DMS 273 (cell line): Measurements from ENCODE around the gene ITPK1.

Source experiments
- DNase-seq: peaks from one replicate; lab custom pipeline; 2025; ENCODE audit not compliant: unreplicated experiment; lab: John Stamatoyannopoulos, UW

ITPK1 gene

DNA sequence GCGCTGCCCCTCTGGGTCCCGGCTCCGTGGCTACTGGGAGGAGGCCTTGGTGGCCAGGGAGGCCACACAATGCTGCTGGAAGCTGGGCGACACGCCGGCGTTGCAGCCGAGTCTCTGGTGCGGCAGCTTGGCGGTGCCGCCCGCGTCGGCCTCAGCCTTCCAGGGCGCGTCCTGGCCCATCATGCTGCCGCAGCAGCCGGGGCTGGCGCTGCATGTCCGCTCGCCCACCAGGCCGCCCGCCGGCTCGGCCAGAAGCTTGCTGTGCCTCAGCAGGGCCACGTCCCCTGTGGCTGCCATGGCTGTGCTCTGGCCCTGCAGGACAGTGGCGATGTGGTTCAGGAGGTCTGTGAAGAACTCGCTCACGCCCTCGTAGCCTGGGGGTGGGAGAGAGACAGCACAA is 174.2 kb downstream of the ITPK1 start:
- no peak for DNase-seq

DNA sequence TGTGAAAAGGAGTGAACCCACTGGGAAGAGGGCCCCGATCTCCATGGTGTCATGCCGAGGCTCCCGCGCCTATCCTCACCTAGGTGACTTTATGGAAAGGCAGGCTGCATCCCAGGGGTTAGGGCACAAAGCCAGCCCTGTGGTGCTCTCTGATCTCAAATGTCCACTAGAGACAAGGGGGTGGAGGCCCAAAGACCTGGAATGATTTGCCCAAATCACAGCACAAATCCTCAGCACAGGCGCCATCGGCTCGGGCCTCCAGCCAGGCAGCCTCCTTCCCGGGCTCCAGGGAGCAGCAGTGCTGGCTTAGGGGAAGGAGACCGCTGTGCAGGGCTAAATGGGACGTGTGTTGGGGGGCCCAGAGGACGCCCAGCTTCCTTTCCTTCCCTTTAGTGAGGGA is 175.2 kb downstream of the ITPK1 start:
- no peak for DNase-seq

DNA sequence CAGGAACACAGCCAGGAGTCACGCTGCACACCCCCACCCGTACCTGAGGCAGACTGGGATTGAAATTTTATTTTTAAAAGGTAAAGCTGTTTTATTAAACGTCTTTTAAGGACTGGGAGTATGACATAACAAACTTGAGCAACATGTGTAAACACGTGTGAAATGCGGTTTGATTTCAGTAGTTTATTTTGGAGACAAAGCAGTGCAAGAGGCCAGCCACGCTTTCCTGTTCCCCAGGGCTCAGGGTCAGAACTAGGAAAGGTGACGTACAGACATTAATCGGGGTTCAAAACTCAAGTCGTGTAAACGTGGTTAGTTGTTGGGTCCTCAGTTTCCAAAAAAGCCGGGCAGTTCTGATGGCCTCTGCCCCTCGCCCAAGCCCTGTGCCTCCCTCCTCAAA is 176.0 kb downstream of the ITPK1 start:
- no peak for DNase-seq

DNA sequence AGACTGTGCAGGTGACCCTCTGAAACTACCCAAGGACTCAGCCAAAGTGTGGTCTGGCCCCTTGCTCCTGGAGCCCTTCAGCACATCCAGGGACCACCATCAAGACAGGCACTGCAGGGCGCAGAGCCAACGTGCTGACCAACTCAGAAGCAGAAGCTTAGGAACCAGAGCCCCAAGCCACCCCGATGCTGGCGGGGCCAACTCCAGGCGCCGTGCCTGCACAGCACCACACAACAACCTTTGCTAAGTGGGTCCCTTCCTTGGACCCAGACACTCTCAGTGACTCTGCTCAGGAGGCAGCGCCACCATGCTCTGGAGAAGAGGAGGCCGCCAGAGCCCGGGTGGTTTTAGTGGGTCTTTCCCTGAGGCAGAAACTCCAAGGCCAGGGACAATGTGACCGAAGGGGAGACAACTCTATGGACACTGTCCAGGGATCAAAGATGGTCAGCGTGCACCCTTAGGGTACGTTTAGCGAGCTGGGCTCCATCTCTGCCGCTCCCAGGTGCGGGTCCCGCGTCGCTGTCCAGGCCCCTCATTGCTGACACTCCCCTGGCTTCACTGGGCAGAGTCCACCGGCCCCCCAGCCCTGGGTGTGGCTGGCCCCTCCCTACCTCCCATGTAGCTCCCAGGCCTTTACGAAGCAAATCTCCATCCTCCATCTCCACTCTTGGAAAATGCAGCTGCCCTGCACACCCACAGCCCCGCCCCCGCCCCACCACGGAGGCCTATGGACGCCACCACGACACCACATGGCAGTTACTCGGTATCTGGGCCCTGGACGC is 176.6 kb downstream of the ITPK1 start:
- no peak for DNase-seq

DNA sequence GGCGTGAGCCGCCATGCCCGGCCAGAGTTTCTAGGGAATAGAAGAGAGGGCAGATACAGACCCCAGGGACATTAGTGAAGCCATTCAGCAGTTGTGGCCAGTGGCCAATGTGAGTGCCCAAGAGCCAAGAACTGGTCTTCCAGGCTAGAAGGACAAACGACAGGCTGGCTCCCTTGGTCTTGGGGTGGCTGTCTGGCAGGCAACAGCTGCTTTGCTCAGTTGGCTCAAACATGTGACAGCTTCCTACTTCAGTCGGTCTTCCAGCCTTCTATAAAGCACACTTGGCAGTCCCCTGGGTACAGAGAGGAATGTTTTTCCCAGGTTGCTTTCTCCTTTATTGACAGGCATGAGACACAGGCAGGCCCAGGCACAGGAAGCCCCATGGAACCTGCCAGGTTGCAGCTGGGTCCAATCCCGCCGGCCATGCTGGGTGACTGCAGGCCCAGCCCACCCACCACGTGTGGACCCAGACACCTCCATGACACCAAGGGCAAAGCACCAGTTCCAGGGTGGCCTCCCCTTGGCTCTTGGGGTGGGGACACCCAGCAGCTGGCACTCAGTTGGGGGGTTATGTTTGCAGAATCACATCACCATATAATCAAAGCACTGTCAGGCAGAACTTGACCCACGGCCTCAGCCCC is 177.4 kb downstream of the ITPK1 start:
- peak; percentile 49 for DNase-seq

DNA sequence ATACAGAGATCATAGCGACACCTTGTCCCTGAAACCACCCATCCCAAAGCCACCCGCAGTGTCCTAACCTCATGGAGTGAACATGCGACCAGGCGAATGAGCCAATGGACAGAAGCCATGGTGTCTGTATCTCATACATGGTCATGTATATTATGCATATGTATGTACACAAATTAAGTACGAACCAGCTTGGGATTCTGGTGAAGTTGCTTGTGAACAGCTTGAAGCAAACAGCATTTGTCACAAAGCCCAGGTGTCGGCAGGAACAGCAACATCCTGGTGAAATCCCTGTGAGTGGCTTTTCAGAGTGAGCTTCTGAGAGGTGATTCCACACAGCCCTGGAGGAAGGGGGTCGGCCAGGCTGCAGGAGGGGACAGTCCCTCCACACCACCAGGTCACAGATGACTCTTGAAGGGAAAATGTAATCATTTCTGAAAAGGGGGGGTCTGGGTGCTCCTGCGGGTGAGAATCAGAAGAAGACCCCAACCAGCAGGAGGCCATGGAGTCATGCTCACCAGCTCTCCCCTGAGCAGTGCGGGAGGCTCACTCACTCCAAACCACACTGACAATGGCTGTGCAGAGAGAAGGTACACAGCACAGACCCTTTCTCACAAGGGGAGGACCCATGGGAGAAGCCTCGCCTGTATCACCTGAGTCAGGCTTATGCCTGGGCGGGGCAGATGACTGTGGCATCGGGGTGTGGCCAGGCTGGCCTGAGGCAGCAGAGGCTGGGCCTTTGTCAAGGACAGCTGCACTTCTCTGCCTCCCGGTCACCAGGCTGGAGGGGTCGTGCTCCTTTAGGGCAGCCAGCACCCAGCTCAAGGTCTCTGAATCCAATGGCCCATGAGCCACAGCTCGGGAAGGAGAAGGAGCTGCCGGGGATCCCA is 178.4 kb downstream of the ITPK1 start:
- DNase-seq, result no peak

DNA sequence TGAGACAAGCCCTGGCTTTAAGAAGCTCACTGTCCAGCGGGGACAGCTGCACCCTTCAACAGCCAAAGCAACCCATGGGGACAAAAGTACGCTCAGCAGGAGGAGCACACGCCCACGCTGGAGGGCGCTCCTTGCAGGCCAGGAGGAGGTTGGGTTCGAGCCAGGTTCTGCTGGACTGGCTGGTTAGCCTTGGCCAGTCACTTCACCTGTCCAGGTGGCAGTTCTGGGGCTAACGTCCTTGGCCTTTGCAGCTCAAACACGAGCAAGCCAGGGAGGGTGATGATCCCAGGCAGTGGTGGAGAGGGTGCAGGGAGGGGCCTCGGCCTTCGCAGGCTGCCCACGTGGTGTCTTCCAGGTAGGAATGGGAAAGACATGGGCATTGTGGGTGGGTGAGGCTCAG is 179.6 kb downstream of the ITPK1 start:
- DNase-seq, result no peak

DNA sequence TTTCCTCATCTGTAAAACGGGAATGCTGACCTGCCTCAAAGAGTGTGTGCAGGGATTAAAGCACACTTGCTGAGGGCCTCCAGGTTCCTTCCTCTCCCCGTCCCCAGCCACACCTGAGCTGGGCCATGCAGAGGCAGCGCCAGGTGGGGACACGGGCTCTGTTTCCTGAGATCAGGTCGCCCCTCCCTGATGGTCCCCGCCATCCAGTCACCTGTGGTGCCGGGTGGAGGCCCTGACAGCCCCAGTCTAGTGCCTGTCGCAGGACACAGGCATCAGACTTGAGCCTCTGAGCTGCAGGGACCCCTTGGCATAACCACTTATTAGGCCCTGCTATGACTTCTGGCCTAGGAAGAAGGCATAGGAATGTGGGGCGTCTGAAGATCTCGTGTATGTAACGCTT is 180.3 kb downstream of the ITPK1 start:
- DNase-seq, result no peak

DNA sequence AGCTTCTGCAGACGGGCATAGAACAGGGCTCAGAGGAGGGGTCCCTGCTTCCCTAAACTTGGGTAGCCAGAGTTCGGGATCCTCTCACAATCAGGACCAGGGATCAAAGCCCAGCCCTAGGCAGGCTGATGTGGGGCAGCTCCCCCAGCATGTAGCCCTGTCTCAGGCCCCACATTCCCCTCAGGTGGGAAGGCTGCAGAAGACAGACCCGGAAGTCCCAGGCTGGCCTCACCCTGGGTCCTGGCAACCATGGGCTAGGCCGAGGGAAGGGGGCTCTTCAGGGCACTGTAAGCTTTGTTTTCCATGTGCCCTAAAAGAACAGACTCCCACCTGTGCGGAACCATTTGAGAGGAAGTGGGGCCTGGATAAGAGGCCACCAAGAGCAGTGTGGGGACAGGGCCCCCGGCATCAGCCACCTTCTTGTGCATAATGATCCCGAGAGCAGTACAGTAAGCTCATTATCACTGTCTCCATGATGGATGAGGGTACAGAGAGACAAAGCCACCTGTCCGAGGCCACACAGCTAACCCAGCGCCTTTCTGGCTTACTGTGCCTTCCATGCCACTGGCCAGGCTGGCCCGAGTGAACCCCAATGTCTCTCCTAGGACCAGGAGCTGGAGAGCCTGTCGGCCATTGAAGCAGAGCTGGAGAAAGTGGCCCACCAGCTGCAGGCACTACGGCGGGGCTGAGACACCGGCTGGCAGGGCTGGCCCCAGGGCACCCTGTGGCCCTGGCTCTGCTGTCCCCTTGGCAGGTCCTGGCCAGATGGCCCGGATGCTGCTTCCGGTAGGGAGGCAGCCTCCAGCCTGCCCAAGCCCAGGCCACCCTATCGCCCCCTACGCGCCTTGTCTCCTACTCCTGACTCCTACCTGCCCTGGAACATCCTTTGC is 181.3 kb downstream of the ITPK1 start:
- DNase-seq, result no peak

DNA sequence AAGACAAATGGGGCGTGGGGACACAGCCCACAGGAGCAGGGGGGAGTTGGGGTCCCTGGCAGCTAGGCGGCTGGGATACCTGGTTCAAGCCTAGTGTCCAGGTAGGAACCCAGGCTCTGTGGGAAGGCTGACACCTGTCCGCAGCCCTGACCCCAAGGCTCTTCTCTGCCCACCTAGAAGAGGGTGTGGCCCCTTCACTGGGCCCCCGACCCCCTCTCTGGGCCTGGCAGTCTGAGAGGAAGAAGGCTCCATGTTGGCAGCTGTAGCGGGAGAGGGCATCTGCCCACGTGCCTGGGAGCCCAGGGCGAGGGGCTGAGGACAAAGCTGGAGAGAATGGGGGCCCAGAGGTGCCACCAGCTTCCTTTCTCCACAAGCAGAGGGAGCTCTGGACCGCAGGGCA is 182.2 kb downstream of the ITPK1 start:
- no peak for DNase-seq

DNA sequence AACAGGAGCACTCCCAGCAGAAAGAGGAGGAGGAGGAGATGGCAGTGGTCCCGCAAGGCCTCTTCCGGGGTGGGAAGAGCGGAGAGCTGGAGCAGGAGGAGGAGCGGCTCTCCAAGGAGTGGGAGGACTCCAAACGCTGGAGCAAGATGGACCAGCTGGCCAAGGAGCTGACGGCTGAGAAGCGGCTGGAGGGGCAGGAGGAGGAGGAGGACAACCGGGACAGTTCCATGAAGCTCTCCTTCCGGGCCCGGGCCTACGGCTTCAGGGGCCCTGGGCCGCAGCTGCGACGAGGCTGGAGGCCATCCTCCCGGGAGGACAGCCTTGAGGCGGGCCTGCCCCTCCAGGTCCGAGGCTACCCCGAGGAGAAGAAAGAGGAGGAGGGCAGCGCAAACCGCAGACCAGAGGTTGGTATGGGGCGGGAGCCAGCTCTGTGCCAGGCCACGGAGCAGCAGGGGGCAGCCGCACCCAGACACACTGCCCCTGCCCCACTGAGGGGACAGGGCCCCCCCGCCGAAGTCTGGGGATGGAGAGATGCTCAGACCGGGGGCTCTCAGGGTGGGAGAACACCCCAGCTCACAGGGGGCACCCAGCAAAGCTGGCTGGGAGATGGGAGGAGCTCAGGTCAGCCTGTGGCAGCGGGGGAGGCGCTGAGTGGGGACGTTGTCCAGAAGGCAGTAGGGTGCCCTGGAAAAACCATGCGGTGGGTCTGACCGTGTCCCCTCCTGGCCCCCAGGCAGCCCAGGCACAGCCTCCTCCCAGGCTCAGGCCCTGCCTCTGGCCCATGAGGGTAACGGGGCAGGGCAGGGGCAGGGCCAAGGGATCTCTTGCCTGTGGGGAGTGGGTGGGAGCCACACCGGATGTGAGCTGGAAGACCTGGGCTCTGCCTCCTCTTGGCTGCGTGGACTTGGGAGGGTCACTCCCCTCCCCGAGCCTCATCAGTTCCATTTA is 183.0 kb downstream of the ITPK1 start:
- no peak for DNase-seq

DNA sequence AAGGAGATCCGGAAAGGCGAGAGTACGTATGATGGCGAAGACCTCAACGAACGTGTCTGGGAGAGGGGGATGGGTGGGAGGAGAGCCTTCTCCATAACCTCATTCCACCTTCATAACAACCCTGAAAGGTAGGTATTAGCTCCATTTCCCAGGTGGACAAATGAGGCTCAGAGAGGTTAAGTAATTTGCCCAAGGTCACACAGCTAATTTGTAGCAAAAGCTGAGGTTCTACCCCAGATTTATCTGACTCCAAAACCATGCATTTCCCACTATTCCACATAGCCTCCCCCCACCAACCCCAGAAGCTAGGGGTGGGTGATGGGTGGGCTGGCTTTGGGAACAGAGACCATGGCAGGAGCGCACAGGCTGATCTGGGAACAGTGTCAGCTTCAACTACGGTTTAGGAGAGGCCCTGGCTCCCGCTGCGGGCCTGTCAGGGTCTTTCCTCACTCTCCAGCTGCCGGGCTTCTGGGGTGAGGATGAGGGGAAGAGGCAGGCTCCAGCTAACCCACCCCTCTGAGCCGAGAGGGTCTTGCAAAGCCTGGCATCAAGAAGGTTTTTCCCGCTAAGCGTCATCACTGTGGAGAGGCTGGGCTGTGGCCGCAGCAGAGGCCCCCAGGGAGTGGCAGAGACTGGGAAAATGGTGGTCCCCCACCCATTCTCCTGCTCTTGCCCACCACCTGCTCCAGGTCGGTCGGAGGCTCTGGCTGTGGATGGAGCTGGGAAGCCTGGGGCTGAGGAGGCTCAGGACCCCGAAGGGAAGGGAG is 183.9 kb downstream of the ITPK1 start:
- no peak for DNase-seq

DNA sequence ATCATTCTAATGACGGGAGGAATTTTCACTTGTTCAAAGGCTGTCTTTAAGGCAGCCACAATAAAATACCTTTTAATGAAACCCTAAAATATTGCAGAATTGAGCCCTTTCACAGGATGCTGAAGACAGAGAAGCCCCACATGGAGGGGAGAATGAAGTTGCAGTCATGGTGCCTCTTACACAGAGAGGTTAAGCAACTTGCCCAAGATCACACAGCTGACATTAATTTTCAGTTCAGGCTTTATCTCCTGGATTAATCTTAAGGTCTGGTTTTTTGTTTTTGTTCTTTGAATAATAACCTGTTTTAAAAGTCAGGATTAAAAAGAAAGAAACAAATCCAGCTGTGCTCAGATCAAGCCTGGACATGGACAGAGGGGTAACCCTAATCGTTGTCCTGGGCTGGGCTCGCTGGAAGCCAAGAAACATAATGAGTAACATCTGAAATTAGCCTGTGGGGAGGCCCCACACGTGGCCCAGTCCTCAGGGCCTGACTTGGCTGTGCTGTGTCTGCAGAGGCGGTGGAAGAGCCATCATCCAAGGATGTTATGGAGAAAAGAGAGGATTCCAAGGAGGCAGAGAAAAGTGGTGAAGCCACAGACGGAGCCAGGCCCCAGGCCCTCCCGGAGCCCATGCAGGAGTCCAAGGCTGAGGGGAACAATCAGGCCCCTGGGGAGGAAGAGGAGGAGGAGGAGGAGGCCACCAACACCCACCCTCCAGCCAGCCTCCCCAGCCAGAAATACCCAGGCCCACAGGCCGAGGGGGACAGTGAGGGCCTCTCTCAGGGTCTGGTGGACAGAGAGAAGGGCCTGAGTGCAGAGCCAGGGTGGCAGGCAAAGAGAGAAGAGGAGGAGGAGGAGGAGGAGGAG is 184.8 kb downstream of the ITPK1 start:
- no peak for DNase-seq

DNA sequence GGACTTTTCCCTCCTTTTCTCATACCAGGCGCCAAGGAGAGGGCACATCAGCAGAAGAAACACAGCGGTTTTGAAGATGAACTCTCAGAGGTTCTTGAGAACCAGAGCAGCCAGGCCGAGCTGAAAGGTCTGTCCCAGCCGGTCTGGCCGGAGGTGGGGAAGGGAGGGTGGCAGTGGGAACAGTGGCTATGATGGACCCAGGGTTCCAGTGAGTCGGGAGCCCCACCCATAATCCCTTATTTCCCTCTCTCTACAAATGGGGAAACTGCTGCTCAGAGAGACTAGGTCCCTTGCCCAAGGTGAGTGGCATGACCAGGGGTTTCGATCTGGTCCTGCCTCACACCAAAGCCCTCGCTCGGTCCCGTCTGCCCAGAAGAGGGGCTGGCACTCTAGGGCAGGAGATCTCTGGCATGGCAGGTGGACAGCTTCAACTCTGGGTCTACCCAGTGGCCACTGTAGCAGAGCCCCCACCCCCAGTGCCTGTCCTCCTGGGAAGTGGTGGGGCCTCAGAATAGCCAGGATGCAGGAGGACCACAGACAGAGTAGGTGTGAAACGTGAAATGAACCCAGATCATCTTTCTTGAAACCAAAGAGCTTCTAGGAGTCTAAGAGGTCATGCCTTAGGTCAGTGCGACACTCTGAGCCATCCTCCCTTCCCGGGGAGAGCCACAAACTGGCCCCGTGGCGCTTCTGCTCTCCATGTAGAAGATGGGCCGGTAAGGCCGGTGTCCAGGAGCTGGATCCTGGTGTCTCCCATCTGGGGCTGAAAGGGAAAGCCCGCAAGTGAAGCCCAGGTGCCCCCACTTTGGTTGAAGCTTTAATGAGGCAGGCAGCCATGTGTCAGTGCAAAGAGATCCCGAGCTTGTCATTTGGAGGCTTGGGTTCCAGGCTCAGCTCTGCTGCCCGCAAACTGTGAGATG is 185.8 kb downstream of the ITPK1 start:
- no peak for DNase-seq

DNA sequence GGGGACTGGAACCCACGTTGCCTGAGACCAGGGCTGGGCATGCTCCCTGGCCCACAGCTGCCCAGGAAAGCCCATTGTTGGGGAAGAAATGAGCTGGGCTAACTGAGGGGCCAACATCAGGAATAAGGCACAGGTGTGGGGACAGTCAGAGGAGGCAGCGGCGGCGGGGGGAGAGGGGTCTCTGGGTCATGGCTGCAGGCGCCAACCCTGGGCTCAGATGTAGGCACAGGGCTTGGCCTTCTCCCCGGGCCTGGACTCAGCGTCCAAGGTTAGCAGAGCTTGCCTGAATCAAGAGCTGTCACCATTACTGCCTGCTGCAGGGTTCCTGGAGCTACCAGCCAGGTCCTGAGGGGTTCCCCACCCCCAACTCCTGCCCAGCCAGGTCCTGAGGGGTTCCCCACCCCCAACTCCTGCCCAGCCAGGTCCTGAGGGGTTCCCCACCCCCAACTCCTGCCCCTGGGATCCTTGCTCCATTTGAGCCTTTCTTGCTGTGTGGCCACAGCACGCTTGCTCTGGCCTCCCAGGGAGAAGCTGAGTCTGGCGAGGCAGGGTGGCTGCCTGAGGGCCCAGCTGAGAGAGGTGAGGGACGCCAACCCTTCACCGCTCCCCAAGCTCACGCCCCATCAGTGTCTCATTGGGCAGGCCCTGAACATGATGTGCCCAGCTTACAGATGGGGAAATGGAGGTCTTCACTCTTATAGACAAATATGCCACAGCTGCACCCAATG is 186.6 kb downstream of the ITPK1 start:
- no peak for DNase-seq

DNA sequence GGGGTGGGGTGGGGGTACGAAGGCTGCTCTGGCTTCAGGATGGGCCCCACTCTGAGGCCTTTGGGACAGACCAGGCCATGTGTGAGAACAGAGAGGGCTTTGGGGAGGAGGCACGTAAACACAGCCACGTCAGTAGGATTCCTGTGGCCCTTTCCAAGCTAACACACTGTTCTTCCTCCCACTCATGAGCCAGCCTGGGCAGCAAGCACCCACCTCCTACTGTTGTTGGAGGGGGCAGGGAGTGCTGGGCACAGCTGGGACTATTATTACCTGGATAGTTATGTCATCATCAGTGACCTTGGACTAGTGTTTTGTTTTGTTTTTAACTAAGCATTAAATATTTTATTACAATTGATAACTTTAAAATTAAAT is 187.5 kb downstream of the ITPK1 start:
- DNase-seq, result no peak
